OCI-LY3 (cell line): ENCODE data around the gene STK32C.

ENCODE experiments used
- H2AFZ ChIP-seq: fragments of 200-600, 300-600 bp; shearing (Covaris generic); 2 replicates; pipeline ENCODE4 v1.6.0; 2014; ENCODE audit warnings: antibody characterized with exemption, low read depth, low read length
- H3K27ac ChIP-seq: fragments of 200-600, 300-600 bp; sonication (generic); 2 replicates; pipeline ENCODE4 v1.5.1; 2014; ENCODE audit warnings: mild to moderate bottlenecking, low read length, moderate library complexity, mixed read lengths
- H3K27me3 ChIP-seq: fragments of 200-600, 300-600 bp; sonication (generic); 2 replicates; pipeline ENCODE4 v1.6.1; 2014; ENCODE audit warnings: low read depth, low read length, mixed read lengths
- H3K36me3 ChIP-seq: fragments of 200-600, 300-600 bp; sonication (generic); replicated peaks from 2 replicates; pipeline ENCODE3; 2014; ENCODE audit warnings: low read depth, low read length, mixed read lengths
- H3K4me1 ChIP-seq: fragments of 300-600, 200-600 bp; sonication (generic); 2 replicates; pipeline ENCODE4 v1.6.1; 2014; ENCODE audit warnings: low read length, mixed read lengths
- H3K4me2 ChIP-seq: fragments of 200-600, 300-600 bp; sonication (generic); 2 replicates; pipeline ENCODE4 v1.6.1; 2014; ENCODE audit warnings: low read length, mixed read lengths
- H3K4me3 ChIP-seq: fragments of 300-600, 200-600 bp; sonication (generic); 2 replicates; pipeline ENCODE4 v1.5.1; 2014; ENCODE audit warnings: antibody characterized with exemption, mild to moderate bottlenecking, low read length, moderate library complexity
- H3K79me2 ChIP-seq: fragments of 300-600, 200-600 bp; shearing (Covaris generic); 2 replicates; pipeline ENCODE4 v1.6.1; 2014; ENCODE audit warnings: mild to moderate bottlenecking, low read length, mixed read lengths
- H3K9ac ChIP-seq: fragments of 300-600, 200-600 bp; shearing (Covaris generic); 2 replicates; pipeline ENCODE4 v1.6.0; 2014; ENCODE audit warnings: mild to moderate bottlenecking, low read length, moderate library complexity
- H3K9me3 ChIP-seq: fragments of 200-600, 300-600 bp; shearing (Covaris generic); 2 replicates; pipeline ENCODE4 v1.6.1; 2014; ENCODE audit warnings: low read length, mixed read lengths; ENCODE audit not compliant: insufficient read depth
- H4K20me1 ChIP-seq: fragments of 200-600, 300-600 bp; sonication (generic); 2 replicates; pipeline ENCODE4 v1.6.1; 2016; ENCODE audit warnings: low read length, mixed read lengths; ENCODE audit not compliant: insufficient read depth
- CTCF ChIP-seq: fragments of 200-600, 300-600 bp; sonication (generic); IDR thresholded peaks from 2 replicates; pipeline ENCODE4 v1.5.1; 2014; ENCODE audit warnings: antibody characterized with exemption, low read length, low read depth
- EZH2phosphoT487 ChIP-seq: fragments of 200-600 bp; shearing (Covaris generic); IDR thresholded peaks from 2 replicates; pipeline ENCODE4 v1.6.1; 2018; ENCODE audit warnings: antibody characterized with exemption, mixed run types, low read depth

STK32C gene

GRCh38 chr10:132166216-132166950 is 141.4 kb downstream of the STK32C start:
- Histone ChIP-seq H2AFZ (no peak overlapping the region), H3K4me3 (no peak overlapping the region), H3K4me1 (no peaks in the 10 kb centered on the region), H3K9ac (no peak overlapping the region), H3K79me2 (no peaks in the 10 kb centered on the region), H3K27me3 (no peaks in the 10 kb centered on the region), H3K4me2 (no peak overlapping the region), H3K27ac (no peak overlapping the region), H3K9me3 (no peaks in the 10 kb centered on the region), H3K36me3 (no peaks in the 10 kb centered on the region), H4K20me1 (no peaks in the 10 kb centered on the region)
- TF ChIP-seq CTCF (no peak), EZH2phosphoT487 (no peak)

- no peaks in the 10 kb centered on the region for H3K27me3 ChIP-seq
- H3K4me1 ChIP-seq: no peaks in the 10 kb centered on the region
- no peak overlapping the region for H3K4me2 ChIP-seq
- no peaks in the 10 kb centered on the region for H3K9me3 ChIP-seq
- H3K27ac ChIP-seq: no peak overlapping the region
- H2AFZ ChIP-seq: no peak overlapping the region
- no peak overlapping the region for H3K9ac ChIP-seq
- H3K36me3 ChIP-seq: no peaks in the 10 kb centered on the region
- H3K4me3 ChIP-seq: no peak overlapping the region
- no peaks in the 10 kb centered on the region for H3K79me2 ChIP-seq
- H4K20me1 ChIP-seq: no peaks in the 10 kb centered on the region
- TF ChIP-seq CTCF (no peak), EZH2phosphoT487 (no peak)
Observed at GRCh38 chr10:132165416-132165980, 142.3 kb downstream of the STK32C start.

- Histone ChIP-seq H3K27me3 (no peaks in the 10 kb centered on the region), H2AFZ (no peak overlapping the region), H3K36me3 (no peaks in the 10 kb centered on the region), H3K4me1 (no peaks in the 10 kb centered on the region), H3K4me3 (no peak overlapping the region), H3K4me2 (no peak overlapping the region), H3K9me3 (no peaks in the 10 kb centered on the region), H3K27ac (no peak overlapping the region), H4K20me1 (no peaks in the 10 kb centered on the region), H3K79me2 (no peaks in the 10 kb centered on the region), H3K9ac (no peak overlapping the region)
- no peak for TF ChIP-seq EZH2phosphoT487
- no peak for TF ChIP-seq CTCF
Observed at GRCh38 chr10:132164761-132165278, 142.9 kb downstream of the STK32C start.

- Histone ChIP-seq H3K36me3 (no peaks in the 10 kb centered on the region), H3K4me3 (no peak overlapping the region), H3K79me2 (no peaks in the 10 kb centered on the region), H3K27me3 (no peaks in the 10 kb centered on the region), H3K4me2 (no peak overlapping the region), H3K4me1 (no peaks in the 10 kb centered on the region), H4K20me1 (no peaks in the 10 kb centered on the region), H2AFZ (no peak overlapping the region), H3K27ac (no peak overlapping the region), H3K9ac (no peak overlapping the region), H3K9me3 (no peaks in the 10 kb centered on the region)
- no peak for TF ChIP-seq EZH2phosphoT487
Observed at GRCh38 chr10:132163826-132164515, 143.8 kb downstream of the STK32C start.
